ENCODE measurements around the gene PROC. TPM values are rescaled to one million over a fixed set of nuclear protein-coding genes. Genes with fewer than 3 reads are reported as not detected.
"Not testable (repeated sequence)": the region's sequence is repeated elsewhere in the genome, so short reads cannot be mapped to it uniquely, and the experiment has no call there.

Gene PROC
- total RNA-seq, 1 donor from 2014 or later: 3.3 TPM

DNA sequence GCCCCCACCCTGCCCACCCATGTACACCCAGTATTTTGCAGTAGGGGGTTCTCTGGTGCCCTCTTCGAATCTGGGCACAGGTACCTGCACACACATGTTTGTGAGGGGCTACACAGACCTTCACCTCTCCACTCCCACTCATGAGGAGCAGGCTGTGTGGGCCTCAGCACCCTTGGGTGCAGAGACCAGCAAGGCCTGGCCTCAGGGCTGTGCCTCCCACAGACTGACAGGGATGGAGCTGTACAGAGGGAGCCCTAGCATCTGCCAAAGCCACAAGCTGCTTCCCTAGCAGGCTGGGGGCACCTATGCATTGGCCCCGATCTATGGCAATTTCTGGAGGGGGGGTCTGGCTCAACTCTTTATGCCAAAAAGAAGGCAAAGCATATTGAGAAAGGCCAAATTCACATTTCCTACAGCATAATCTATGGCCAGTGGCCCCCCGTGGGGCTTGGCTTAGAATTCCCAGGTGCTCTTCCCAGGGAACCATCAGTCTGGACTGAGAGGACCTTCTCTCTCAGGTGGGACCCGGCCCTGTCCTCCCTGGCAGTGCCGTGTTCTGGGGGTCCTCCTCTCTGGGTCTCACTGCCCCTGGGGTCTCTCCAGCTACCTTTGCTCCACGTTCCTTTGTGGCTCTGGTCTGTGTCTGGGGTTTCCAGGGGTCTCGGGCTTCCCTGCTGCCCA, 9.3 kb downstream of the PROC start:
- no peak for DNase-seq (ENCODE audit: low spot score)

DNA sequence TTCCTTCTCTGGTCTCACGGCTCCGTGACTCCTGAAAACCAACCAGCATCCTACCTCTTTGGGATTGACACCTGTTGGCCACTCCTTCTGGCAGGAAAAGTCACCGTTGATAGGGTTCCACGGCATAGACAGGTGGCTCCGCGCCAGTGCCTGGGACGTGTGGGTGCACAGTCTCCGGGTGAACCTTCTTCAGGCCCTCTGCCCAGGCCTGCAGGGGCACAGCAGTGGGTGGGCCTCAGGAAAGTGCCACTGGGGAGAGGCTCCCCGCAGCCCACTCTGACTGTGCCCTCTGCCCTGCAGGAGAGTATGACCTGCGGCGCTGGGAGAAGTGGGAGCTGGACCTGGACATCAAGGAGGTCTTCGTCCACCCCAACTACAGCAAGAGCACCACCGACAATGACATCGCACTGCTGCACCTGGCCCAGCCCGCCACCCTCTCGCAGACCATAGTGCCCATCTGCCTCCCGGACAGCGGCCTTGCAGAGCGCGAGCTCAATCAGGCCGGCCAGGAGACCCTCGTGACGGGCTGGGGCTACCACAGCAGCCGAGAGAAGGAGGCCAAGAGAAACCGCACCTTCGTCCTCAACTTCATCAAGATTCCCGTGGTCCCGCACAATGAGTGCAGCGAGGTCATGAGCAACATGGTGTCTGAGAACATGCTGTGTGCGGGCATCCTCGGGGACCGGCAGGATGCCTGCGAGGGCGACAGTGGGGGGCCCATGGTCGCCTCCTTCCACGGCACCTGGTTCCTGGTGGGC, 10.0 kb downstream of the PROC start:
- DNase-seq (ENCODE audit: low spot score): no peak

DNA sequence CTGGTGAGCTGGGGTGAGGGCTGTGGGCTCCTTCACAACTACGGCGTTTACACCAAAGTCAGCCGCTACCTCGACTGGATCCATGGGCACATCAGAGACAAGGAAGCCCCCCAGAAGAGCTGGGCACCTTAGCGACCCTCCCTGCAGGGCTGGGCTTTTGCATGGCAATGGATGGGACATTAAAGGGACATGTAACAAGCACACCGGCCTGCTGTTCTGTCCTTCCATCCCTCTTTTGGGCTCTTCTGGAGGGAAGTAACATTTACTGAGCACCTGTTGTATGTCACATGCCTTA, 10.5 kb downstream of the PROC start:
- no peak for DNase-seq (ENCODE audit: low spot score)

DNA sequence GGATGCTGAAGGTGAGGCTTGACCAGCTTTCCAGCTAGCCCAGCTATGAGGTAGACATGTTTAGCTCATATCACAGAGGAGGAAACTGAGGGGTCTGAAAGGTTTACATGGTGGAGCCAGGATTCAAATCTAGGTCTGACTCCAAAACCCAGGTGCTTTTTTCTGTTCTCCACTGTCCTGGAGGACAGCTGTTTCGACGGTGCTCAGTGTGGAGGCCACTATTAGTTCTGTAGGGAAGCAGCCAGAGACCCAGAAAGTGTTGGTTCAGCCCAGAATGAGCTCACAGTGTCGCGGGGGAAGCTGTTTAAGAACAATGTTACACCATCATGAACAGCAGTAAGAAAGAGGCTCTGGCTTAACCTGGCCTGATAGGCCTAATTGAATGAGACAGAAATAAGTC, 11.1 kb downstream of the PROC start:
- peak; percentile 5 for DNase-seq (ENCODE audit: low spot score)

DNA sequence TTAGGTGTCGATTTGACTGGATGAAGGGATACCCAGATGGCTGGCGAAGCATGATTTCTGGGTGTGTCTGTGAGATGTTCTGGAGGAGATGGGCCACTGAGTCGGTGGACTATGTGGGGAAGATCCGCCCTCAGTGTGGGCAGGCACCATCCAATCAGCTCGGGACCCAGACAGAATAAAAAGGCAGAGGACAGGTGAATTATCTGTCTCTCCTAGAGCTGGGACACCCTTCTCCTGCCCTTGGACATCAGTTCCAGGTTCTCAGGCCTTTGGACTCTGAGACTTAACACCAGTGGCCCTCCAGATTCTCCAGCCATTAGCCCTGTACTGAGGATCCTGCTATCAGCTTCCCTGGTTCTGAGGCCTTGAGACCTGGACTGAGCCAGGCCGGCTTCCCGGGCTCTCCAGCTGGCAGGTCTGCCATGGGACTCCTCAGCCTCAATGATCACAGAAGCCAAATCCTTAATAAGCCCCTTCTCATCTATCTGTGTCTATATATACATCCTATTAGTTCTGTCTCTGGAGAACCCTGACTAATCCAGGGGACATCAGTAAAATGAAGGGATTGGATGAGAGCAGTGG, 11.7 kb downstream of the PROC start:
- peak; percentile 3 for DNase-seq (ENCODE audit: low spot score)

GRCh38 chr2:127431408-127432023, 13.3 kb downstream of the PROC start:
- no peak for DNase-seq (ENCODE audit: low spot score)

GRCh38 chr2:127434515-127434914, 16.3 kb downstream of the PROC start:
- DNase-seq (ENCODE audit: low spot score): no peak

- DNase-seq (ENCODE audit: low spot score): no peak
Measured at GRCh38 chr2:127437056-127437455, 18.8 kb downstream of the PROC start.

DNA sequence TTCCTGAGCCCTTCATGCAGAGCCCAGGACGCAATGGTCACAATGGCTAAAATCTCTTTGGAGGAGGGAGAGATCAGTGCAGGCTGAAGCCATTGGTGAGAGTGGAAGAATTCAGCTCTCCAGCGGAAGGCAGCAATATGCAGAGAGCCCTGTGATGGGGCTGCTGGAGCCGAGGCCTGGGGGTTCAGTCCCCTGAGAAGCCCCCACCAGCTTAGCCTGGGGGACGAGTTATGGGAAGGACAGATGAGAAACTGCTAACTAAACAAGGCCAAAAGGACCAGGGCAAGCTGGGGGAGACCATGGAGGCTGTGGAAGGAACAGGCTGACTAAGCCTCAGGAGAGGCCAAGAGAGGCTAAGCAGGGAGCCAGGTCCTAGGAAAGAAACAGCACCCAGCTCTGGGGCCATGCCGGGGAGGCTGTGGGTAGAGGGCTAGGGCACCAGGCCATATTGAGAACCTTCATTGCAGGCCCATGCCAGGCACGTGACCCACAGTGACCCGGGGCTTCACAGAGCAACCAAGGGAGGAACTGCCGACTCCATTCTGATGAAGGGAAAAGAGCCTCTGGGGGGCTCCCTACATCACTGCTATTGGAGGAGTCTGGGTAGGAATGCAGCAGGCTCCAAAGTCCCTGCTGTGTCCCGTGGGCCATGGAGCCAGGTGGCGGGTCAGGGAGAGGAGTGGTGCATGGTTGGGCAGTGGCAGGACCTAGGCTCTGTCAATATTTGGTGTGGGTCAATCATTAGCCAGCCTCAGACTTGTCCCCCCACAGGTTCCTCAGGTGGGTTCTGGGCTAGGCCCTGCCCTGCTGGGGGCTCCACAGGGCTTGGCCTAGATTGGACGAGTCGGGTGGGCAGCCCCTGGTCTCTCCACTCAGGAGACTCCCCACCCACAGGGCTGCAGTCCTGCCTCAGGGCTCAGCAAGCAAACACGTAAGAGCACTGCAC, 19.8 kb downstream of the PROC start:
- DNase-seq (ENCODE audit: low spot score): peak; percentile 52

DNA sequence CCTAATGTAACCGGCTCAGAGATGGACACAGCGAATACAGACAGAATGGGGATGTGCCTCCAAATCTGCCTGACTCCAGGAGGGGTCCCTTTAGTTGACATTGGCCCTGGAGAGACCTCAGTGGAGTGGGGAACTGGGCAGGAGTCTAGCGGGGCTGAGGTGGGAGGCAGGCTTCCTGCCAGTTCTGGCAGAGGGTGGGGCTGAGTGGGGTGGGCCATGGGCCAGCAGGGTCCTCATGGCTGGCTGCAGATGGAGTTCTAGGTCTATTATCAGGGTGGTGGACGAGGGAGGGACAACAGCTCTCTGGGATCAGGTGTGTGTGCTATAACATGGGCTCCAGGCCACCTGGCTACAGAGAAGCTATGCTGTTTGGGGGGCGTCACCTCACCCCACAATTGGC, 21.1 kb downstream of the PROC start:
- no peak for DNase-seq (ENCODE audit: low spot score)

GRCh38 chr2:127448526-127448925, 30.3 kb downstream of the PROC start:
- DNase-seq (ENCODE audit: low spot score): no peak

DNA sequence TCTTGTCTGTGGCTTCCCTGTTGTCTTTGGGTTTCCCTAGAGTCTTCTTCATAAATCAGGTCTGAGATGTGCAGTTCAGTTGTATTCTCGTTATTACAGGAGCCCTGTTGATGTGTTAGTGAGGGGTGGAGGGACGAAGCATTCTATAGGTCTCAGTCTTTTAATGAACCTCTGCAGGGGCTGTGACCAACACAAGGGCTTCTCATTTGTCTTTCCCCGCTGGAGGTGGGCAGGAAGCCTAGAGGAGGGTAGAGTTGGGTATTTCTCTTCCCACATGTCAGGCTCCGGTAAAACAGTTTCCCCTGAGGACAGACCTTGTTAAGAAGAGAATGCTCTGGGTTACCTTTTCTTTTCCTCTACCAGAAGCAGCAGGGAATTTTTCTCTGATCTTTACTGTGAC, 31.2 kb downstream of the PROC start:
- no peak for DNase-seq (ENCODE audit: low spot score)

DNA sequence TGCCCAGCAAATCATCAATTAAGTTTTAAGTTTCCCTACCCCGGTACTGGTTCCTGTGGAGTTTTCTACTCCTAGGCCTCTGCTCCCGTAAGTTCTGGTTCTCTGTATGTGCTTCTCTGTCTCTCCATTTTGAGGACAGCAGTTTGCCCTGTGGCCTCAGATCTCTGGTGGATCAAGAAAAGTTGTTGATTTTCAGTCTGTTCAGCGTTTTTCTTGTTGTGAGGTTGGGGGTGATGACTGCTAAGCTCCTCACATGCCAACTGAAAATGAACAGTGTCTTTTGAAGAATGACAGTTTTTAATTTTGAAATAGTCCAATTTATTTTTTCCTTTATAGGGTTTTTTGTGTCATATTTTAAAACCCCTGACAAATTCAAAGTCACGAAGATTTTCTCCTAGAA, 31.7 kb downstream of the PROC start:
- DNase-seq (ENCODE audit: low spot score): no peak

GRCh38 chr2:127451981-127452380, 33.8 kb downstream of the PROC start:
- DNase-seq (ENCODE audit: low spot score): no peak

DNA sequence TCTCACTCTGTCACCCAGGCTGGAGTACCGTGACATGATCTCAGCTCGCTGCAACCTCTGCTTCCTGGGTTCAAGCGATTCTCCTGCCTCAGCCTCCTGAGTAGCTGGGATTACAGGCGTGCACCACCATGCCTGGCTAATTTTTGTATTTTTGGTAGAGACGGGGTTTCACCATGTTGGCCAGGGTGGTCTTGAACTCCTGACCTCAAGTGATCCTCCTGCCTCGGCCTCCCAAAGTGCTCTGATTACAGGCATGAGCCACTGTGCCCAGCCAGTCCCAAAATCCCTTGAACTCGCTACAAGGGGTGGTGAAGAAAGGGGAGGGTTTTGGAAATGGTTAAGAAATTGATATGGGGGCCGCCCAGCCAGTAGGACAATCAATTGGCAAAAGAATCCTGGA, 34.2 kb downstream of the PROC start:
- not testable (repeated sequence) for DNase-seq (ENCODE audit: low spot score)

DNA sequence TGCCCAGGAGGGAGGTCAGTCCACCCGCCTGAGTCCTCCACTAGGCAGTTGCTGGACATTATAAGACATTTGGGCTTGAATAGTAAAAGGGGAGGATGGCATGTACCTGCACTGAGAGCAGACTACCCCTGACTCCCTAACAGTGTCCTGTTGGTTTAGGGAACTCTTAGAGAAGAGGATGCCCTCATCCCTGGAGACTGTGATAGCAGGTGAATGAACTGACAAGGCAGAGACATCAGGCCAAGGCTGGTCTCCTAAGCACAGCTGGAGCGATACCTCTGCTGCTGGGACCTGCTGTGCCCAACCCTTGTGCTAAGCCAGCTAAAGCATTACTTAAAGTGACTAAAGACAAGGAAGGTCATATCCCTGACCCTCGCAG, 34.8 kb downstream of the PROC start:
- no peak for DNase-seq (ENCODE audit: low spot score)

DNA sequence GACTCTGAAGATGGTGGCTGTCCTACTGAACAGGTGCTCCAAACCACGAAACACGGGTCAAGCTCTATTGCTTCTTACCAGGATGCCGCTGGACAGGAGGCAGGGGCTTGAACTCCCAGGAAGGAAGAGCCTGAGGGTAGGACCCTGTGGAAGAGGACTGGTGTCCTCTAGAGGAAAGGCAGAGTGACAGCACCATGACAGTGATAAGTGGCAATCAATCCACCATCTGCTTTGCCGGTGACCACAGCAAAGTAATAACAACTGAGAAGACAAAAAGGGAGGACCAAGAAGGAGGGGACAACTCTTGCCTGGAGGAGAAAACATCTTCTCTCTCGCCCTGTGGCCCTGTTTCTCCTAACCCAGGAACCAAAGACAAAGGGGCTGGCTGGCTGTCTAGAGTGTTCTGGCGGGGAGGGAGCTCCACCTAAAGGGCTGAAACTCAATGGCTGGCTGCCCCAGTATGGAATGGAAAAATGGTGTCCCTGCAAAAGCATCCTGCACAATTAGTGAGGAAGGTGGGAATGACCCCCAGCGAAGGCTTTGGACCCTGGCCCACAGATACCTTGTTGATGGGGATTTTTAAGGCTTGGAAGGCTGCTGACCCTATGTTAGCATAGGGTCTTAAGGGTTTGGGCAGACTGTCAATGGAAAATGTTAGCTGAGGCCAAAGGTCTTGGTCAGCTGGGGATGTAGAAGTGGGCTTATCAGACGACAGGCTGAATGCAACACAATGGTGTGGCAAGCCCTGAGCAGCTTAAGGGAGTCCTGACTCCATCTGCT, 35.4 kb downstream of the PROC start:
- no peak for DNase-seq (ENCODE audit: low spot score)

DNA sequence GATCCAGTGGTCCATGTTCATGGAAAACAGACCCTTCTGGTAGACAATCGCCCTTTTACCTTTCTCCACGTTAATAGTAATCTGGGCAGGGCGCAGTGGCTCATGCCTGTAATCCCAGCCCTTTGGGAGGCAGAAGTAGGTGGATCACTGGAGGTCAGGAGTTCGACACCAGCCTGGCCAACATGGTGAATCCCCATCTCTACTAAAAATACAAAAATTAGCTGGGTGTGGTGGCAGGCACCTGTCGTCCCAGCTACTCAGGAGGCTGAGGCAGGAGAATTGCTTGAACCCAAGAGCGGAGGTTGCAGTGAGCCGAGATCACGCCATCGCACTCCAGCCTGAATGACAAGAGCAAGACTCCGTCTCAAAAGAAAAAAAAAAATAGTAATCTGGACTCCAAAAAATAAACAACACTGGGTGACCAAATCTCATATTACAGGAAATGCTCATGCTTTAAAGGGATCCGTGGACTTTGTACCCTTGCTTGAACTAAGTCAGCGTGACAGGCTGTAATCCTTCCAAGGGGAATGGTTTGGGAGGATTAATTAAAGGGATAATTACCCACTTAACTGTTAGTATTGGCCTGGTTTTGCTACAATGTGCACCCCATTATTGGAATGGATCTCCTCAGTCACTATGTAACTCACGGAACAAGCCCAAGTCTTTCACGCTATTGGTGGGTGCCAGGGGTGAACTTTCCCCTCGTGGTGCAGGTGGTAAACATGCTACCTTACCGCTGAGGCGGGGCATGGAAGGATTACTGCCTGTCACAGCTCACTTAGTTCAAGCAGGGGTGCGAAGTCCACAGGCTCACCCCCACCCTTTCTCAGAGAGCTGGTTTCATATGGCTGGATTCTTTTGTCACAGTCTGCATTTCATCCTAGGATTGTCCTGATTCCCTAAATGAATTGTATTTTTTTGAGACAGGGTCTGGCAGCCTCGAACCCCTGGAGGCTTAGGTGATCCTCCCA, 36.7 kb downstream of the PROC start:
- DNase-seq (ENCODE audit: low spot score): peak; percentile 88

DNA sequence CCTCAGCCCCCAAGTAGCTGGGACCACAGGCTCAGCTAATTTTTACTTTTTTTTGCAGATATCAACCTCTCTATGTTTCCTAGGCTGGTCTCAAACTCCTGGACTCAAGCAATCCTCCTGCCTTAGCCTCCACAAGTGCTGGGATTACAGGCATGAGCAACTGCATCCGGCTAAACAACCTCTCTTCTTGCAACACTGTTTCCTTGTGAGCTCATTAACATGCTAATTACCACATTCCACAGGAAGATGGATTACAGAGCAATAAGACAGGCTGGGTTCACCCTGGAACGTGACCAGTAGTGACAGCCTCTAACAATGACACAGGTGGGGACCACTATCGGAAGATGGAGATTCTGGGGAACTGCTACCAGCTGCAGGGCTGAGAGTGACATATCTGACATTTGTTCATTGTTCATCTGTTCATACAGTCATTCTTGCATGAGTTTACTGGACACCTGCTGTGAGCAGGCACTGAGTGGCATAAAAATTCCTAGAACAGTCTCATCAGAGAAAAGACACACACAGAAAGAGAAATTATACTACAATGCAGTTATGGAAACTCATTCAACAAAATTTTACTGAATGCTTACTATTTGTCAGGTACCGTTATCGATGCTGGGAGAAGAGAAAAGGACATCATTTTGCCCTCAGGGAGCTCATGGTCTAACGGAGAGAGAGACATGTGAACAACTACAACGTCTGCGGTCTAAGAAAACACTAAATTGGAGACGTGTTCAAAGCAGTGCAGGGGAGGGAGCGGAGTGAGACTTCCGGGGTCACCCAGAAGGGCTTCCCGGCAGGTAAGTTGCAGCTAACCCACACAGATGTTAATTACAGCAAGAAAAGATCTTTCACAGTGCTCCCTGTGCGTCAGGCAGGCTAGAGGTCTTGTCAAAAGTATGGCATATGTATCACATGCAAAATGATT, 37.6 kb downstream of the PROC start:
- no peak for DNase-seq (ENCODE audit: low spot score)

Data from mucosa of gallbladder (tissue), 1 donor.